ENCODE data around the gene OASL.

GRCh38 chr12:121011820-121012219 is 27.2 kb downstream of the OASL start:
- TF ChIP-seq CTCF (IDR thresholded peaks at IDR 0.05; ENCODE audit: poor library complexity, severe bottlenecking), result no peak
- TF ChIP-seq RAD21 (conservative IDR thresholded peaks at IDR 0.05), result no peak
- no peak for TF ChIP-seq SMC3 (conservative IDR thresholded peaks at IDR 0.05; ENCODE audit: poor library complexity)
- TF ChIP-seq EZH2 (IDR thresholded peaks at IDR 0.05; ENCODE audit: borderline replicate concordance, insufficient read depth, low read length, poor library complexity, severe bottlenecking), result no peak
- TF ChIP-seq POLR2AphosphoS5 (IDR thresholded peaks at IDR 0.05), result no peak
- no peak for TF ChIP-seq REST (IDR thresholded peaks at IDR 0.05; ENCODE audit: borderline replicate concordance)
- no peak for TF ChIP-seq EP300 (conservative IDR thresholded peaks at IDR 0.05; ENCODE audit: poor library complexity, severe bottlenecking)
- TF ChIP-seq MXI1 (conservative IDR thresholded peaks at IDR 0.05; ENCODE audit: poor library complexity, severe bottlenecking), result no peak
- TF ChIP-seq TAF1 (IDR thresholded peaks at IDR 0.05; ENCODE audit: low read depth), result no peak
